ENCODE measurements around the gene DLG2.

DLG2 gene

DNA sequence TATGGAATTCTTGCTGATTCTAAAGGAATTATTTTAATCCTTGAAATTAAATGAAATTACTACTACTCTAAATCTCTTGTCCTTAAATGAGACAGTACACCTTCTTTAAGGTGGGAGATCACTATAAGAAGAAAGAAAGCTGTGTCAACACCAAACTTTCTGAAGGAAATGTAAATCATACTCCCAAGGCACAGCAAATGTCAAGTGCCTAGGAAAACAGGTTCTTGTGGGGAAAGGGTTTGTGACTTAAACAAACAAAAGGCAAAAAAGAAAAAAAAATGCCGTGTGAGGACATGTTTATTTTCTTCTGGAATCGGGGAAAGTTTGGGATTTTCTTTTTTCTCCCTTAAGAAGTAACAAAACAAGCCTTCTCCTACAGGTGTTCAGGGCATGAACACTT is 745.1 kb downstream of the DLG2 start:
- Mint-ChIP-seq H3K4me3 (no peak overlapping the region), H3K36me3 (ENCODE audit: low read depth) (no peaks in the 10 kb centered on the region), H3K9me3 (no peaks in the 10 kb centered on the region), H3K27me3 (ENCODE audit: low read depth) (no peaks in the 10 kb centered on the region), H3K27ac (no peak overlapping the region), H3K4me1 (no peaks in the 10 kb centered on the region)
- TF ChIP-seq, protein P1, sequence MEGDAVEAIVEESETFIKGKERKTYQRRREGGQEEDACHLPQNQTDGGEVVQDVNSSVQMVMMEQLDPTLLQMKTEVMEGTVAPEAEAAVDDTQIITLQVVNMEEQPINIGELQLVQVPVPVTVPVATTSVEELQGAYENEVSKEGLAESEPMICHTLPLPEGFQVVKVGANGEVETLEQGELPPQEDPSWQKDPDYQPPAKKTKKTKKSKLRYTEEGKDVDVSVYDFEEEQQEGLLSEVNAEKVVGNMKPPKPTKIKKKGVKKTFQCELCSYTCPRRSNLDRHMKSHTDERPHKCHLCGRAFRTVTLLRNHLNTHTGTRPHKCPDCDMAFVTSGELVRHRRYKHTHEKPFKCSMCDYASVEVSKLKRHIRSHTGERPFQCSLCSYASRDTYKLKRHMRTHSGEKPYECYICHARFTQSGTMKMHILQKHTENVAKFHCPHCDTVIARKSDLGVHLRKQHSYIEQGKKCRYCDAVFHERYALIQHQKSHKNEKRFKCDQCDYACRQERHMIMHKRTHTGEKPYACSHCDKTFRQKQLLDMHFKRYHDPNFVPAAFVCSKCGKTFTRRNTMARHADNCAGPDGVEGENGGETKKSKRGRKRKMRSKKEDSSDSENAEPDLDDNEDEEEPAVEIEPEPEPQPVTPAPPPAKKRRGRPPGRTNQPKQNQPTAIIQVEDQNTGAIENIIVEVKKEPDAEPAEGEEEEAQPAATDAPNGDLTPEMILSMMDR (IDR thresholded peaks at IDR 0.05; ENCODE audit: unreplicated experiment in 3 of 3): no peak

DNA sequence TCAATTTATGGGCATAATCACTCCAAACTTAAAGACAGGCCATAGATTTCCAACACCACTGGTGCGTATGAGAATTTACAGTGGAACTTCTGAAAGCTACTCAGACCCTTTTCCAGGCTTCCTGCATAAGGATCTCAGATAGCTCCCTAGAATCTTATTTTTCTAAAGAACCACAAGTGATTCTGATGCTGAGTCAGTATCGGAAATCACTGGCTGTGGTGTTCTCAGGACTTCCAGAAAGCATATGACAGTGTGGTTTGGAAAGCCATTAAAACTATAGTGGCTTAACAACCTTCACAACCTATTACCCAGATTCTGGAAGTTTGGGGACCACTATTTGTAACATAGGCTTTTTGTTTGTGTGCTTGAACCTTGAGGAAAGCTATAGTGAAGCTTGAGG is 756.0 kb downstream of the DLG2 start:
- Mint-ChIP-seq H3K9me3 (no peaks in the 10 kb centered on the region), H3K27ac (no peak overlapping the region), H3K36me3 (ENCODE audit: low read depth) (peaks cover 5% of the 10 kb centered on the region), H3K4me1 (peaks cover 10% of the 10 kb centered on the region), H3K4me3 (no peak overlapping the region), H3K27me3 (ENCODE audit: low read depth) (no peaks in the 10 kb centered on the region)
- TF ChIP-seq, protein P1 (IDR thresholded peaks at IDR 0.05; ENCODE audit: unreplicated experiment in 3 of 3): no peak

DNA sequence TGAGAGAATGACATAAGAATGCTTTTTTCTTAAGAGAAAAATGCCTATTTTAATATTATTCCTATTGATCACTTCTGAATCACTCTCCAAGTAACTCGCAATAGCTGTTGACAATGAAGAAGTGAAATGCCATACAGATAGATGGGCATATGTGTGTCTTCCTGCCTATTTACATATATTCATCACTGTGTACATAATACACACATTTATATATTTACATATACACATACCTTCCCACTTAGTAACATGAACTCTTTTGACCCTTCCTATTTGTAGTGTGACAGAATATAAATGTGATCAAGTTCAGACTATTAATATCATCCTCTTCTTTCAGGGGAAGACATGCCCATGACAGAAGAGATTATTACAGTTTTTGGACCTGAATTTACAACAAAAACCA is 756.7 kb downstream of the DLG2 start:
- Mint-ChIP-seq H3K4me1 (peaks cover 16% of the 10 kb centered on the region), H3K9me3 (no peaks in the 10 kb centered on the region), H3K36me3 (ENCODE audit: low read depth) (peaks cover 5% of the 10 kb centered on the region), H3K27ac (no peak overlapping the region), H3K27me3 (ENCODE audit: low read depth) (no peaks in the 10 kb centered on the region), H3K4me3 (no peak overlapping the region)
- TF ChIP-seq, protein P1 (IDR thresholded peaks at IDR 0.05; ENCODE audit: unreplicated experiment in 3 of 3): no peak

DNA sequence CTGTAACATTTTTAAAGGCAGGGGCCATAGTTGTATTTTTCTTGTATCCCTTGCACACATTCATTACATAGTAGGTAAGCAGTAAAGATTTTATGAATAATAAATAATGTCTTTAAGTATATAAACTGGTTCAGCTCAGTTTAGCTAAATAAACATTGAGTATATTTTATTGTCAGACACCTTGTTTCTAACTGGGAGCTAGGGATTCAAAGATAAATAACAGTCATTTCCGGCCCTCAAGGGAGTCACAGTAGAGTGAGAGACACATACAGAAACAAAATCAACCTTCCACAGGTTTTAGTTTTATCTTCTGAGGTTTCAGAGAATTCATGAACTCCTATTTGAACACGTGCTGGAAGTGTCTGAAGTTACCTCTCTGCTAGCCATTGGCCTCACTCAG is 760.2 kb downstream of the DLG2 start:
- Mint-ChIP-seq H3K9me3 (no peaks in the 10 kb centered on the region), H3K36me3 (ENCODE audit: low read depth) (no peaks in the 10 kb centered on the region), H3K4me1 (peaks cover 16% of the 10 kb centered on the region), H3K27me3 (ENCODE audit: low read depth) (no peaks in the 10 kb centered on the region), H3K27ac (peak overlapping the region in 1 of 3 experiments; percentile 74), H3K4me3 (no peak overlapping the region)
- TF ChIP-seq, protein P1 (IDR thresholded peaks at IDR 0.05; ENCODE audit: unreplicated experiment in 3 of 3): no peak

DNA sequence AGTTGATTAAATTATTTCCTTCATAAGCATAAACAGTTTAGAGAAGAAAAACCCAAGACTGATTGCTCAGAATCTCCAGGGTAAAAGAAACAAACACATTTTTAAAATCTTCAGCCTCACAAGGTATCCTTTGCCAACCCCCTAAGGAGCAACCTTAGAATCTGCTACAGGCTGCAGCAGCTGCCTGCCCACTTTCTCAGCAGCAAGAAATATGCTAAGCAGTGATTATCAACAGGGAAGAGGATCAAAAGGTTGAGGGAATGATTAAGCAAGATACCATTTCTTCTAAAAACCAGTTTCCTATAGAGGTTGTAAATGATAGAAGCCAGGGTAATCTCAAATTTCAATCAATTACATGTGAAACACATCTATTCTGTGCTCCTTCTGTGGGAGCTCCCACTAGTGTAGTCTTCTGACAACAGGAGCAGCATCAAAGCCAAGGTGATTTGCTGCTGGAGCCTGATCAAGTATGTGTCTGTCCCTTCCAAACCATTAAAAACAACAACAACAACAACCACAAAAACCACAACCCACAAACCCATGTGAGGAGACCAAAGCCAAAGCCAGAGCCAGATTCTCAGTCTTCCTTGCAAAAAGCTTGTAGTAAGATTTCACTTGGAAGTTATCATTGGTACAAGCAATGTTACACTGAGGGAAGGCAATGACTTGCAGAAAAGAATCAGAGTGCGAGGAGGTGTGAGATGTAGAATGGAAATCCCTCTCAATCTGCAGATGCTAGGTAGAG is 761.2 kb downstream of the DLG2 start:
- Mint-ChIP-seq H3K27me3 (ENCODE audit: low read depth) (no peaks in the 10 kb centered on the region), H3K9me3 (no peaks in the 10 kb centered on the region), H3K36me3 (ENCODE audit: low read depth) (no peaks in the 10 kb centered on the region), H3K27ac (peak overlapping the region; percentile 9 to 74 (median 29)), H3K4me3 (no peak overlapping the region), H3K4me1 (peaks cover 16% of the 10 kb centered on the region)
- TF ChIP-seq, protein P1 (IDR thresholded peaks at IDR 0.05; ENCODE audit: unreplicated experiment in 3 of 3): no peak

DNA sequence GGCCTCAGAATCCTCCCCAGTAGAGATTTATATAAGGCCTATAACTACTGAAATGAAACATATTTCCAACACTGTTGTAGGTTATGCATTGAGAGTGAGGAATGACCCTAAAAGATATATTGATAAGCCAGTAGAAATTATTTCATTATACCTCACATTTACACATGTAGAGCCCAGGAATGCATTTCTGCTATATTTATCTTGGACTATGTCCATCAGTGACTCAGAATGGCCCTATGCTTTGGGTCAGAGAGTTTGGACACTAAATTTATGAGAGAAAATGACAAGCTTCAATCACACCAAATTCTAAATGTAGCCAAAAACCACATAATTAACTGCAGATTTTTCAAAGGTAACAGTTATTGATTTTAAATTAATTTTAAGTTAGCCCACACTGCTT is 761.9 kb downstream of the DLG2 start:
- peaks cover 16% of the 10 kb centered on the region for H3K4me1 Mint-ChIP-seq
- no peak overlapping the region for H3K4me3 Mint-ChIP-seq
- no peaks in the 10 kb centered on the region for H3K36me3 Mint-ChIP-seq (ENCODE audit: low read depth)
- no peaks in the 10 kb centered on the region for H3K27me3 Mint-ChIP-seq (ENCODE audit: low read depth)
- H3K9me3 Mint-ChIP-seq: no peaks in the 10 kb centered on the region
- TF ChIP-seq, protein P1 (IDR thresholded peaks at IDR 0.05; ENCODE audit: unreplicated experiment in 3 of 3): no peak
- H3K27ac Mint-ChIP-seq: no peak overlapping the region

Measured in nephron (organoid).